Measurements from ENCODE around the gene KLK3. TPM values are rescaled to one million over a fixed set of nuclear protein-coding genes. Genes with fewer than 3 reads are reported as not detected.

The KLK3 gene
- total RNA-seq = not detected in 2 replicates

GRCh38 chr19:50854636-50855410, at the start of gene KLK3:
Gene KLK3, plus strand, starts transcription at chr19:50854915. Its CDS starts 41 bp downstream, at chr19:50854956.

GRCh38 chr19:50823389-50824042, 31.2 kb upstream of the KLK3 start, which contains the start of gene KLK1:
Gene KLK1, minus strand, starts transcription at chr19:50823787. Its CDS starts 39 bp downstream, at chr19:50823748.

DNA sequence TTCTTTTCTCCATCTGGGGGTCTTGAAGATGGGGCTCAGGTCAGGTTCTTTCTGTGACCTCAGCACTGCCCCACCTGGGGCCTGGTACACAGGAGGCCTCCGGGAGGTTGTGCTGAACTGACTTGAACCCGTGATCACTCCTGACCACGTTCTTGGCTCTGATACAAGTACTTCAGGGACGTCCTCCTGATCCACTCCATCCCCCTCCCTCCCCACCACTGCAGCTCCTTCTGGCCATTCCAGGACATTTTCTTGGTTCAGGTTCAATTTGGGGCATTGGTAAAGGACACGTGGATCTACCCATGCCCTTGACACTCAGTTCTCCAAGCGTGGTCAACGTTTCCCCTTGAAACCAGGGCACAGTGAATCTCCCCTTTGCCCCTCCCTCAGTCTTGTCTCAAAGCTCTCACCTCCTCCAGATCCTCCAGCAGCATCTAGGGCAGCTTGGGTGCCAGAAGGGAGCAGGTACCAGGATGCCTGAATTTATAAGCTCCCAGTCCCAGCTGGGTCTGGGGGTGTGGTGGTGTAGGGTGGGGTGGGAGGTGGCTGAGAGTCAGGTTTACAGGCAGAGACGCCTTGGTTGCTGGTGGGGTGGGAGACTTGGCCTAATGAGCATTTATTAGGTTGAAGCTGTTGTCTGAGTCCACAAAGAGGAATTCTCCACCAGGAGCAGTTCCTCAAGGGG, 21.5 kb upstream of the KLK3 start, which contains the start of gene KLK15:
Gene KLK15 (minus strand): TSS at position 458 of the 685 bp plus-strand sequence. CDS start 2,082 bp downstream, outside the sequence.

GRCh38 chr19:50873056-50873455, 18.3 kb downstream of the KLK3 start, which contains the start of gene KLK2:
Gene KLK2, plus strand, starts transcription at chr19:50873439. Its CDS starts 35 bp downstream, at chr19:50873474.

Other genes with a start within 250 kb of the KLK3 start
- gene SYT3, start 215.0 kb upstream of the KLK3 start, total RNA-seq = 0.13 TPM in 1 of 2 replicates, not detected in the other
- 0.40 TPM in 1 of 2 replicates, not detected in the other for gene C19orf81, start 205.5 kb upstream of the KLK3 start, total RNA-seq
- 1.5 and 2.9 TPM in 2 replicates for gene SHANK1, start 135.1 kb upstream of the KLK3 start, total RNA-seq
- 5.1 and 8.0 TPM in 2 replicates for gene CLEC11A, start 131.6 kb upstream of the KLK3 start, total RNA-seq
- gene GPR32, start 84.5 kb upstream of the KLK3 start, total RNA-seq = not detected in 2 replicates
- gene ACP4, start 64.5 kb upstream of the KLK3 start, total RNA-seq = not detected in 2 replicates
- not detected in 2 replicates for gene KLK1, start 31.1 kb upstream of the KLK3 start, total RNA-seq
- 0.13 TPM in 1 of 2 replicates, not detected in the other for gene KLK15, start 21.3 kb upstream of the KLK3 start, total RNA-seq
- gene KLK2, start 18.5 kb downstream of the KLK3 start, total RNA-seq = not detected in 2 replicates
- not detected in 2 replicates for gene KLK4, start 56.5 kb downstream of the KLK3 start, total RNA-seq
- not detected in 2 replicates for gene KLK5, start 98.1 kb downstream of the KLK3 start, total RNA-seq
- gene KLK6, start 114.7 kb downstream of the KLK3 start, total RNA-seq = 0.14 TPM in 1 of 2 replicates, not detected in the other
- gene KLK7, start 129.0 kb downstream of the KLK3 start, total RNA-seq = not detected in 2 replicates
- gene KLK8, start 146.7 kb downstream of the KLK3 start, total RNA-seq = not detected in 2 replicates
- not detected in 2 replicates for gene KLK10, start 164.8 kb downstream of the KLK3 start, total RNA-seq
- not detected in 2 replicates for gene KLK11, start 171.7 kb downstream of the KLK3 start, total RNA-seq
- not detected in 2 replicates for gene KLK12, start 180.1 kb downstream of the KLK3 start, total RNA-seq
- not detected in 2 replicates for gene KLK13, start 210.2 kb downstream of the KLK3 start, total RNA-seq
- gene KLK14, start 228.0 kb downstream of the KLK3 start, total RNA-seq = not detected in 2 replicates

Data from thoracic aorta endothelial cell (primary cell).